Glomerular visceral epithelial cell (primary cell): ENCODE data around the gene CPSF3.
A peak's percentile ranks its signal among the peaks of the same experiment; 100 is the strongest.

Experiments used
- DNase-seq: peaks from one replicate; pipeline ENCODE4 v3.0.0-alpha.2; 2016; ENCODE audit errors: extremely low spot score

The CPSF3 gene

GRCh38 chr2:9419541-9419940 is 3.9 kb upstream of the CPSF3 start:
- no peak for DNase-seq

GRCh38 chr2:9420495-9420894 is 3.0 kb upstream of the CPSF3 start:
- no peak for DNase-seq

GRCh38 chr2:9422321-9423099 is 944 bp upstream of the CPSF3 start:
- peak; percentile 38 for DNase-seq

GRCh38 chr2:9423922-9424272 is 443 bp downstream of the CPSF3 start:
- peak; percentile 21 for DNase-seq

GRCh38 chr2:9424447-9425164 is 1.2 kb downstream of the CPSF3 start:
- no peak for DNase-seq

GRCh38 chr2:9428965-9429577 is 5.6 kb downstream of the CPSF3 start:
- DNase-seq: no peak

- DNase-seq: no peak
Observed at GRCh38 chr2:9430316-9431293, 7.2 kb downstream of the CPSF3 start.

- DNase-seq: no peak
Observed at GRCh38 chr2:9434489-9434888, 11.0 kb downstream of the CPSF3 start.

GRCh38 chr2:9439536-9439935 is 16.1 kb downstream of the CPSF3 start:
- no peak for DNase-seq

- DNase-seq: no peak
Observed at GRCh38 chr2:9440058-9440727, 16.7 kb downstream of the CPSF3 start.

GRCh38 chr2:9441556-9441955 is 18.1 kb downstream of the CPSF3 start:
- DNase-seq: no peak

GRCh38 chr2:9443526-9443925 is 20.1 kb downstream of the CPSF3 start:
- no peak for DNase-seq

GRCh38 chr2:9445089-9445488 is 21.6 kb downstream of the CPSF3 start:
- DNase-seq: no peak

GRCh38 chr2:9451231-9451630 is 27.8 kb downstream of the CPSF3 start:
- no peak for DNase-seq

GRCh38 chr2:9460441-9461017 is 37.1 kb downstream of the CPSF3 start:
- DNase-seq: no peak

GRCh38 chr2:9461079-9461478 is 37.6 kb downstream of the CPSF3 start:
- DNase-seq: no peak

GRCh38 chr2:9462313-9462712 is 38.9 kb downstream of the CPSF3 start:
- DNase-seq: no peak

- DNase-seq: no peak
Observed at GRCh38 chr2:9462886-9463697, 39.6 kb downstream of the CPSF3 start.

- peak; percentile 8 for DNase-seq
Observed at GRCh38 chr2:9463698-9464034, 40.2 kb downstream of the CPSF3 start.

GRCh38 chr2:9465170-9465569 is 41.7 kb downstream of the CPSF3 start:
- DNase-seq: no peak
